HepG2 (cell line): ENCODE measurements around the gene STX7. TPM values are rescaled to one million over a fixed set of nuclear protein-coding genes. Genes with fewer than 3 reads are reported as not detected.
A peak's percentile ranks its signal among the peaks of the same experiment; 100 is the strongest.

Experiments used
- AGO1 ChIP-seq: fragments of 200-400 bp; formaldehyde crosslinking; IDR thresholded peaks from 2 replicates; pipeline ENCODE4 v1.6.1; 2017; ENCODE audit warnings: mild to moderate bottlenecking, low read depth, low read length, moderate library complexity; ENCODE audit not compliant: poor library complexity, severe bottlenecking
- AHR ChIP-seq: IDR thresholded peaks from 2 replicates; pipeline ENCODE4 v1.6.1; 2018; ENCODE audit warnings: missing genetic modification reagents, missing compliant biosample characterization
- ATF7 ChIP-seq, 2 experiments: fragments of 450-650 bp in 1 of 2; sonication (generic) in 1 of 2; formaldehyde crosslinking in 1 of 2; IDR thresholded peaks; 2 replicates each; pipeline versions ENCODE4 v1.4.0 to v1.6.1; 2016 to 2020; ENCODE audit warnings: antibody characterized with exemption in 1 of 2, mild to moderate bottlenecking in 1 of 2, missing genetic modification reagents in 1 of 2
- CBFB ChIP-seq: sonication (generic); formaldehyde crosslinking; IDR thresholded peaks from 2 replicates; pipeline ENCODE4 v1.4.0; 2020; ENCODE audit warnings: missing genetic modification reagents
- JARID2 ChIP-seq: sonication (generic); formaldehyde crosslinking; IDR thresholded peaks from 2 replicates; pipeline ENCODE4 v1.8.1; 2023; ENCODE audit warnings: missing genetic modification reagents, inconsistent platforms; ENCODE audit not compliant: insufficient replicate concordance
- MAFG ChIP-seq: sonication (generic); formaldehyde crosslinking; IDR thresholded peaks from 2 replicates; pipeline ENCODE4 v1.5.1; 2020; ENCODE audit warnings: mild to moderate bottlenecking, missing genetic modification reagents
- MTA1 ChIP-seq: sonication (generic); formaldehyde crosslinking; IDR thresholded peaks from 2 replicates; pipeline ENCODE4 v1.4.0; 2020; ENCODE audit warnings: missing genetic modification reagents, mild to moderate bottlenecking, borderline replicate concordance
- SMARCE1 ChIP-seq: fragments of 450-650 bp; IDR thresholded peaks from 2 replicates; pipeline ENCODE4 v1.6.1; 2017; ENCODE audit warnings: borderline replicate concordance
- TARDBP ChIP-seq: sonication (generic); formaldehyde crosslinking; IDR thresholded peaks from 2 replicates; pipeline ENCODE4 v1.8.0; 2022; ENCODE audit warnings: mild to moderate bottlenecking, missing genetic modification reagents
- ZBTB7A ChIP-seq: sonication (generic); formaldehyde crosslinking; IDR thresholded peaks from 2 replicates; pipeline ENCODE4 v1.8.0; 2022; ENCODE audit warnings: mild to moderate bottlenecking, missing genetic modification reagents
- ZNF317 ChIP-seq: sonication (generic); formaldehyde crosslinking; IDR thresholded peaks from 2 replicates; pipeline ENCODE4 v1.5.0; 2020; ENCODE audit warnings: mild to moderate bottlenecking, missing genetic modification reagents
- ZNF501 ChIP-seq: sonication (generic); formaldehyde crosslinking; IDR thresholded peaks from 2 replicates; pipeline ENCODE4 v1.5.1; 2020; ENCODE audit warnings: mild to moderate bottlenecking, moderate library complexity, missing genetic modification reagents
- ZNF547 ChIP-seq: sonication (generic); formaldehyde crosslinking; IDR thresholded peaks from 2 replicates; pipeline ENCODE4 v1.5.1; 2020; ENCODE audit warnings: mild to moderate bottlenecking, missing genetic modification reagents
- ZNF569 ChIP-seq: sonication (generic); formaldehyde crosslinking; IDR thresholded peaks from 2 replicates; pipeline ENCODE4 v1.5.0; 2020; ENCODE audit warnings: mild to moderate bottlenecking, missing genetic modification reagents, moderate library complexity, borderline replicate concordance
- ZNF7 ChIP-seq: IDR thresholded peaks from 2 replicates; pipeline ENCODE4 v1.6.1; 2016; ENCODE audit warnings: missing biosample characterization, missing genetic modification reagents
- polyA plus RNA-seq, 8 experiments: library from polyadenylated mRNA; depleted of rRNA in 3 of 8; stranded (reverse) in 7 of 8; unstranded in 1 of 8; fragments of >200 nt; fragmentation: Illumina TruSeq in 4 of 8; extraction: Trizol in 4 of 8; gene quantifications; 2 replicates each; pipeline versions ENCODE4 v1.2.1 to v1.2.3, GENCODE V29; 2011 to 2016; ENCODE audit warnings: low read depth in 4 of 8, missing spikeins in 1 of 8, mixed read lengths in 1 of 8; ENCODE audit not compliant: insufficient read depth in 1 of 8
- total RNA-seq, 5 experiments: library from RNA; depleted of rRNA; stranded (reverse); fragments of >200 nt; fragmentation: Illumina TruSeq; extraction: Trizol; gene quantifications; 2 replicates each; pipeline ENCODE4 v1.2.3, GENCODE V29; 2016; ENCODE audit warnings: low read depth in 1 of 5
- TF ChIP-seq, protein P1 (sequence below): sonication (generic); formaldehyde crosslinking; IDR thresholded peaks from 2 replicates; pipeline ENCODE4 v1.9.0; 2021; ENCODE audit warnings: missing genetic modification reagents, mild to moderate bottlenecking, borderline replicate concordance
- TF ChIP-seq, protein P2 (sequence below): sonication (generic); formaldehyde crosslinking; IDR thresholded peaks from 2 replicates; pipeline ENCODE4 v1.4.0; 2020; ENCODE audit warnings: missing genetic modification reagents
- TF ChIP-seq, protein P3 (sequence below): sonication (generic); formaldehyde crosslinking; IDR thresholded peaks from 2 replicates; pipeline ENCODE4 v1.8.0; 2022; ENCODE audit warnings: missing genetic modification reagents, mild to moderate bottlenecking, borderline replicate concordance
- TF ChIP-seq, protein P4 (sequence below): sonication (generic); formaldehyde crosslinking; IDR thresholded peaks from 2 replicates; pipeline ENCODE4 v1.5.1; 2020; ENCODE audit warnings: missing genetic modification reagents, mild to moderate bottlenecking, borderline replicate concordance
- TF ChIP-seq, protein P5 (sequence below): sonication (generic); formaldehyde crosslinking; IDR thresholded peaks from 2 replicates; pipeline ENCODE4 v1.4.0; 2020; ENCODE audit warnings: missing genetic modification reagents

The STX7 gene
- total and polyA plus RNA-seq, 2 of the 13 experiments (the other 11 are each of a cell fraction or from before 2014, with no cell fraction given) = 28.0 to 34.7 TPM

DNA sequence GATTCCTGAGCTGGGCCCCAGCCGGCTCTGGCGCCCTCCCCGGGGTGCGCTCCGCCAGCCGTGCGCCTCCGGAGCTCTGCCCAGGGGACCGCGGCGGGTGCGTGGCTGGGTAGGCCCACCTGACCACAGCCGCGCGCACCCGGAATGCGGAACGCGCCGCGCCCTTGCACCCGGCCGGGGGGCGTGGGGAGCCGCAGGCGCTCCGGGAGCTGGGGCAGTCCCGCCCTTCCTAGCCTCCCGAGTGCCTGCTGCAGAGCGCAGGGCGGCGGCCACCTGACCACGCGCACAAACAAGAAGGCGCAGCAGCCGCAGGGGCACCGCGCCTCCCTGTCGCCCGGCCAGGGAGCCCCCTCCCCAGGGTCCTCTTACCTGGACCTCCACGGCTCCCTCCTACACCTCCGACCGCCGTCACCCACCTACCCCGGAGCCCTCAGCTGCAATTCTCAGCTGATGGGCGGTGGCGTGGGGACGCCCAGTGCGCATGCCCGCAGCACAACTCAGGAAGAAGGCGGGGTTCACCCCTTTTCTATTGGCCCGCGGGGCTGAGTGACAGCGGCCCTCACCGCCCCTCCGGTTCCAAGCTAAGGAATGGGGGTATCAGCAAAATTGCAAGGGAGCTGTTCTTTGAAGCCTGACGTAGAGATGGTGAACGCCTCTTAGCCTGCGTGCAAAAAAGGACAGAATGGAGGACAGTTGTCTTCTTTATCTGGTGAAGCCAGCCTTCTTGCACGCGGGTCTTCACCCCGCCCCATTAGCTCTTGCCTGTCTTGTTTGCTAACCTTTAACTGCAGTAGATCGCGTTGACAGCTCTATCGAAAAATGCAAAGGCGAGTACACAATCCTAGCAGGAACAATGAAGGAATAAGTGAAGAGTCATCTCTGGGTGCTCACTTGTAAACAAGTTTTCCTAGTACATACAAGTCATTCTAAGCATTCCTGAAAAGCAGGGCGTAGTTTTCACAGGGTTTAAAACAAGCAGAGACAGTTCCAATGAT lies at the start of gene STX7 (continued):
- TF ChIP-seq, protein P1, sequence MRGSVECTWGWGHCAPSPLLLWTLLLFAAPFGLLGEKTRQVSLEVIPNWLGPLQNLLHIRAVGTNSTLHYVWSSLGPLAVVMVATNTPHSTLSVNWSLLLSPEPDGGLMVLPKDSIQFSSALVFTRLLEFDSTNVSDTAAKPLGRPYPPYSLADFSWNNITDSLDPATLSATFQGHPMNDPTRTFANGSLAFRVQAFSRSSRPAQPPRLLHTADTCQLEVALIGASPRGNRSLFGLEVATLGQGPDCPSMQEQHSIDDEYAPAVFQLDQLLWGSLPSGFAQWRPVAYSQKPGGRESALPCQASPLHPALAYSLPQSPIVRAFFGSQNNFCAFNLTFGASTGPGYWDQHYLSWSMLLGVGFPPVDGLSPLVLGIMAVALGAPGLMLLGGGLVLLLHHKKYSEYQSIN = no peak
- TF ChIP-seq ZBTB7A (CRISPR knock-in tag) (no peak; the same call in 1 of the 2 replicates), TARDBP (CRISPR knock-in tag) (peak; percentile 94), AGO1 (peak; percentile 44), ZNF7 (CRISPR knock-in tag) (no peak; the same call in 1 of the 2 replicates), SMARCE1 (no peak), MAFG (no peak; the same call in 1 of the 2 replicates), AHR (CRISPR knock-in tag) (peak; percentile 94), ZNF501 (CRISPR knock-in tag) (peak; percentile 97), ZNF317 (CRISPR knock-in tag) (peak; percentile 23; the same call in 1 of the 2 replicates), CBFB (peak; percentile 66; the same call in 1 of the 2 replicates), ZNF569 (CRISPR knock-in tag) (no peak), ATF7 (IDR thresholded peaks at IDR 0.05) (no peak), ATF7 (CRISPR knock-in tag; IDR thresholded peaks at IDR 0.05) (no peak), MTA1 (peak; percentile 97), ZNF547 (peak; percentile 97), JARID2 (peak; percentile 12)
- TF ChIP-seq, protein P2, sequence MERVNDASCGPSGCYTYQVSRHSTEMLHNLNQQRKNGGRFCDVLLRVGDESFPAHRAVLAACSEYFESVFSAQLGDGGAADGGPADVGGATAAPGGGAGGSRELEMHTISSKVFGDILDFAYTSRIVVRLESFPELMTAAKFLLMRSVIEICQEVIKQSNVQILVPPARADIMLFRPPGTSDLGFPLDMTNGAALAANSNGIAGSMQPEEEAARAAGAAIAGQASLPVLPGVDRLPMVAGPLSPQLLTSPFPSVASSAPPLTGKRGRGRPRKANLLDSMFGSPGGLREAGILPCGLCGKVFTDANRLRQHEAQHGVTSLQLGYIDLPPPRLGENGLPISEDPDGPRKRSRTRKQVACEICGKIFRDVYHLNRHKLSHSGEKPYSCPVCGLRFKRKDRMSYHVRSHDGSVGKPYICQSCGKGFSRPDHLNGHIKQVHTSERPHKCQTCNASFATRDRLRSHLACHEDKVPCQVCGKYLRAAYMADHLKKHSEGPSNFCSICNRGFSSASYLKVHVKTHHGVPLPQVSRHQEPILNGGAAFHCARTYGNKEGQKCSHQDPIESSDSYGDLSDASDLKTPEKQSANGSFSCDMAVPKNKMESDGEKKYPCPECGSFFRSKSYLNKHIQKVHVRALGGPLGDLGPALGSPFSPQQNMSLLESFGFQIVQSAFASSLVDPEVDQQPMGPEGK (CRISPR knock-in tag) = peak; percentile 71
- TF ChIP-seq, protein P3, sequence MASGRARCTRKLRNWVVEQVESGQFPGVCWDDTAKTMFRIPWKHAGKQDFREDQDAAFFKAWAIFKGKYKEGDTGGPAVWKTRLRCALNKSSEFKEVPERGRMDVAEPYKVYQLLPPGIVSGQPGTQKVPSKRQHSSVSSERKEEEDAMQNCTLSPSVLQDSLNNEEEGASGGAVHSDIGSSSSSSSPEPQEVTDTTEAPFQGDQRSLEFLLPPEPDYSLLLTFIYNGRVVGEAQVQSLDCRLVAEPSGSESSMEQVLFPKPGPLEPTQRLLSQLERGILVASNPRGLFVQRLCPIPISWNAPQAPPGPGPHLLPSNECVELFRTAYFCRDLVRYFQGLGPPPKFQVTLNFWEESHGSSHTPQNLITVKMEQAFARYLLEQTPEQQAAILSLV (CRISPR knock-in tag) = peak; percentile 88; the same call in 1 of the 2 replicates
- TF ChIP-seq, protein P4, sequence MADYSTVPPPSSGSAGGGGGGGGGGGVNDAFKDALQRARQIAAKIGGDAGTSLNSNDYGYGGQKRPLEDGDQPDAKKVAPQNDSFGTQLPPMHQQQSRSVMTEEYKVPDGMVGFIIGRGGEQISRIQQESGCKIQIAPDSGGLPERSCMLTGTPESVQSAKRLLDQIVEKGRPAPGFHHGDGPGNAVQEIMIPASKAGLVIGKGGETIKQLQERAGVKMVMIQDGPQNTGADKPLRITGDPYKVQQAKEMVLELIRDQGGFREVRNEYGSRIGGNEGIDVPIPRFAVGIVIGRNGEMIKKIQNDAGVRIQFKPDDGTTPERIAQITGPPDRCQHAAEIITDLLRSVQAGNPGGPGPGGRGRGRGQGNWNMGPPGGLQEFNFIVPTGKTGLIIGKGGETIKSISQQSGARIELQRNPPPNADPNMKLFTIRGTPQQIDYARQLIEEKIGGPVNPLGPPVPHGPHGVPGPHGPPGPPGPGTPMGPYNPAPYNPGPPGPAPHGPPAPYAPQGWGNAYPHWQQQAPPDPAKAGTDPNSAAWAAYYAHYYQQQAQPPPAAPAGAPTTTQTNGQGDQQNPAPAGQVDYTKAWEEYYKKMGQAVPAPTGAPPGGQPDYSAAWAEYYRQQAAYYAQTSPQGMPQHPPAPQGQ = no peak
- TF ChIP-seq, protein P5, sequence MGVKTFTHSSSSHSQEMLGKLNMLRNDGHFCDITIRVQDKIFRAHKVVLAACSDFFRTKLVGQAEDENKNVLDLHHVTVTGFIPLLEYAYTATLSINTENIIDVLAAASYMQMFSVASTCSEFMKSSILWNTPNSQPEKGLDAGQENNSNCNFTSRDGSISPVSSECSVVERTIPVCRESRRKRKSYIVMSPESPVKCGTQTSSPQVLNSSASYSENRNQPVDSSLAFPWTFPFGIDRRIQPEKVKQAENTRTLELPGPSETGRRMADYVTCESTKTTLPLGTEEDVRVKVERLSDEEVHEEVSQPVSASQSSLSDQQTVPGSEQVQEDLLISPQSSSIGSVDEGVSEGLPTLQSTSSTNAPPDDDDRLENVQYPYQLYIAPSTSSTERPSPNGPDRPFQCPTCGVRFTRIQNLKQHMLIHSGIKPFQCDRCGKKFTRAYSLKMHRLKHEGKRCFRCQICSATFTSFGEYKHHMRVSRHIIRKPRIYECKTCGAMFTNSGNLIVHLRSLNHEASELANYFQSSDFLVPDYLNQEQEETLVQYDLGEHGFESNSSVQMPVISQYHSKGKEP (CRISPR knock-in tag) = no peak
